Endothelial cell of hepatic sinusoid (primary cell): ENCODE measurements around the gene ETNK2.
"Not testable (repeated sequence)": the region's sequence is repeated elsewhere in the genome, so short reads cannot be mapped to it uniquely, and the experiment has no call there.

ENCODE experiments used
- in situ Hi-C: cut with HindIII; loops from 2 replicates; pipeline ENCODE4 v1.10.0; 2017; ENCODE audit warnings: low sequenced_read_pairs

Gene ETNK2

GRCh38 chr1:204105131-204105515, 46.7 kb downstream of the ETNK2 start:
- in situ Hi-C loops = no loop called here

DNA sequence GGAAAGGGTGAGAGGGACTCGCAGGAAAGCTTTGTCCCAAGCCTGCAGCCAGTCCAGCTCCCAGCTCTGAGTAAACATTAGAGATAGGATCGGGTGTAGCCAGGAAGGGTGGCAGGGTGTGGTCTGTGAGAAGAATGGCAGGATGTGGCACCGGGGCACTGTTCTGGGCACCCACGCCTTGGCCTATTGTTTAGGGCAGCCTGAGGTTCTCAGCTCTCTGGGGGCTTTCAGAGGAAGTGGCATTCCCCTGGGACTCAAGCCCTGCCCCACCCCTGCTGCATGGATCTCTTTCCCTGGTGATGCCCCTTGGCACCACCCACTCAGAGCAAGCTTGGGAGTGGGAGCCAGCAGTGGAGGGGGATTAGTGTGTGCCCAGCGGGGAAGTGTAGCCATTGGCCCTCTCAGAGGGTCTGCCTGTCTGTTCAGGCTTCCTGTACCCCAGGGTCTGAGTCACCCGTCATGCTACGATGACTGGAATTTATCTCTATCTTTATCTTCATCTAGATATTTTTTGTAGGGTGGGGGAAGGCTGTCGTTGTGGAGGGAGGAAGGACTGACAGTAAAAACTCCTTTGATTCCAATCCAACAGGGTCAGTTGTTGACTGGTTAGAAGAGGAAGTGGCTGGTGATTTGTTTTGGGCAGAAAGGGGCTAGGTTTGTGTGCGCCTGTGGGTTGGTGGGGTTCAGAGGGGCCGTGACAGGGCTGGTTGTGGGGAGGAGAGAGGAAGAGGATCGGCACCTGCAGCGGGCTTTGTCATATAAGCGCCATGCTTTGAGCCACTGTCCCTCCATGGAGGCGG, 47.3 kb downstream of the ETNK2 start:
- in situ Hi-C loops = loop anchor here (5.0 kb wide), 1 partner anchor 82 kb away; no protein-coding TSS in a partner anchor

GRCh38 chr1:204103431-204103741, 48.5 kb downstream of the ETNK2 start:
- in situ Hi-C loops = loop anchor here (5.0 kb wide), 1 partner anchor 81 kb away; no protein-coding TSS in a partner anchor

DNA sequence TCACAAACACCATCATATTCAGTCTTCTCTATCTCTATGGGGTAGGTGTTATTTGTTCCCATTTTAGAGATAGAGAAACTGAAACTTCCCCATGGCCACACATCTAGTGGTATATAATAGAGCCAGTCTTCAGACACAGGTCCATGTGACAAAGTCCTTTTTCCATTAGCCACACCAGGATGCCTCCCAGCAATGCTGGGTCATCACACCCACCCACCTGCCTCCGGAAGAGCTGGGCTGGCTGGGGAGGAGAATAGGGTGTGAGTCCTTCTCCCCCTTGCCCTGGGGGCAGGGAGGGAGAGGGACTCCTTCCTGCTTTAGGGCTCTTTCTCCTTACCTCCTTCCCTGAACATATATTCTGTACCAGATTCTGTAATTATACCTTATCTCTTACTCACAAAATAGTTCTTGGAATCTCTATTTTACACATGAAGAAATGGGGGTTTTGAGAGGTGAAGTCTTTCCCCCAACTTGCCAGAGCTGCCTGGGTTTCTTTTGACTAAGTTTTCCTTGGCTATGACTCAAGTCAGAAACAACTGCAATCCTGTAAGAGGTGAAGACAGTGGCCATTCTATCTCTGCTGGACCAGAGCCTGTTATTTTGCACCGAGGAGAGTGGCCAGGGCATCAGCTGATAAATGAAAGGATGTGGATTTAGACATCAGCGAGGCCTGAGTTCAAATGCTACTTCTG, 49.0 kb downstream of the ETNK2 start:
- in situ Hi-C loops = loop anchor here (5.0 kb wide), 1 partner anchor 81 kb away; no protein-coding TSS in a partner anchor

DNA sequence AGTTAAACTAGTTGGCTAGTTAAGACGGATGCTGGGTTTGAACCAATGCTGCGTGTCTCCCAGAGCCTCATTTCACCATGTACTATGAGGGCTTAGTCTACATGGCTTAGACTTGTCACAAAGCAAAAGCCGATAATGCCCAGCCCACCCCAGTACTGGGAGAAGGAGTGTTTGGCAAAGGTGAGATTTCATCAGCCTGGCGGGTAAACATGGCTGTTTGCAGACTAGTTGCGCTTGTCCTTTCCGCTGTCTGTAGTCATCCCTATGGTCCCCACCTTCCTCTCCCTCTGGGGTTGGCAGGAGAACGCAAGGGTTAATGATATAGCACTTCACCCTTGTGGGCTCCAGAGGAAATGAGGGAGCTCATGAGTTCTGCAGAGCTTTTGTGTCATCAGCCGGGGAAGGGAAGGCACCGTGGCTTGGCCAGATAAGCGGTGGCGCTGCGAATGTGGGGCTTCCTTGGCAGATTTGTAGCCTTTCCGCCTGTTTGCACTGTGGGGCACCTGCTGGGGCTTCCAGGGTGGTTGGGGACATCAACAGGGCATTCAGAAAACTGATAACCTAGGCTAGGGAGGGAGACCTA, 49.7 kb downstream of the ETNK2 start:
- in situ Hi-C loops = loop anchor here (5.0 kb wide), 1 partner anchor 80 kb away; no protein-coding TSS in a partner anchor

DNA sequence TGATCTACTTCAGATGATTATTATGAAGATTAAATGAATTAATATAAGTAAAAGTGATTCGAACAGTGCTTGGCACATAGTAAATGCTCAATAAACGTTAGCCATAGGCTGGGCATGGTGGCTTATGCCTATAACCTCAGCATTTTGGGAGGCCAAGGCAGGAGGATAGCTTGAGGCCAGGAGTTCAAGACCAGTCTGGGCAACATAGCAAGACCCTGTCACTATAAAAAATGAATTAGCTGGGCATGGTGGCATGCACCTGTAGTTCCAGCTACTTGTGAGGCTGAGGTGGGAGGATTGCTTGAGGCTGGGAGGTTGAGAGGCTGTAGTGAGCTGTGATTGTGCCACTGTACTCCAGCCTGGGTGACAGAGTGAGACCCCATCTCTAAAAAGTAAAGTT, 52.1 kb downstream of the ETNK2 start:
- in situ Hi-C loops = loop anchor here (5.0 kb wide), 1 partner anchor 77 kb away; no protein-coding TSS in a partner anchor

- in situ Hi-C loops = no loop called here
Observed at GRCh38 chr1:204098683-204099082, 53.2 kb downstream of the ETNK2 start.

- in situ Hi-C loops = no loop called here
Observed at GRCh38 chr1:204096931-204097330, 54.9 kb downstream of the ETNK2 start.

DNA sequence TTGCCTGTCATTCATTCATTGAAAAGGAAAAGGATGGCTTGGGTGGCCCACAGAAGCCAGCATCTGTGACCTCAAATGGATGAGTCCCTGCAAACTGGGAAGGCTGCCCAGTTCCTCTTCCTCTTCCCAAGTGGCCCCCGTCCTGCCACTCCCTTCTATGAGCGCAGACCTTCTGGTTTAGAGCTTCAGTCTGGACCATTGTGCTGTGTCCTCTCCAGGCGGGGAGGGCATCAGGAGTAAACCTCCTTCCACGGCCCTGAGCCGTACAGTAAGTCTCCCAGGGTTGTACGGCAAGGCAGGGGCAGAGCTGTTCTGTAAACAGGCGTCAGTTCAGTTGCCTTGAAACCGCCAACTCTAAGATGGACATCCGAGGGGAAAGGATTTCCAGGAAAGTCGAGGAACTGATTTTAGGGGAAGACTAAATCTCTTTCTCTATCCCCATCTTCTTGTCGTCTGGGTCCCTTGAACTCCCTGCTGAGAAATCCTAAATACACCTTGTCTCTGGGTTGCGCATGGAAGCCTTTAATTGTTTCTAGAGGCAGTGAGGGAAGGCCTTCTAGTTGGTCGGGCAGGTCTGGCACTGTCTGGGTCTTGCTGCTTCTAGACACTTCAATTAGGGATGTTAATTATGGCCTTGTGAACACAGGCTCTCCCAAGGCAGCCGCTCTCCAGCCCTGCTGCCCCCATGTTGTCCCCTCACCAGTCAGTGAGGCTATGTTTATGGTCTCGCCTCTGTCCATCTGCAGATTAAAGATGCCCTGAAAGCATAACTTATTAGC, 56.8 kb downstream of the ETNK2 start:
- in situ Hi-C loops = no loop called here

GRCh38 chr1:204094313-204094729, 57.5 kb downstream of the ETNK2 start:
- in situ Hi-C loops = no loop called here

GRCh38 chr1:204093781-204094180, 58.1 kb downstream of the ETNK2 start:
- in situ Hi-C loops = no loop called here

GRCh38 chr1:204093421-204093717, 58.5 kb downstream of the ETNK2 start:
- in situ Hi-C loops = no loop called here

DNA sequence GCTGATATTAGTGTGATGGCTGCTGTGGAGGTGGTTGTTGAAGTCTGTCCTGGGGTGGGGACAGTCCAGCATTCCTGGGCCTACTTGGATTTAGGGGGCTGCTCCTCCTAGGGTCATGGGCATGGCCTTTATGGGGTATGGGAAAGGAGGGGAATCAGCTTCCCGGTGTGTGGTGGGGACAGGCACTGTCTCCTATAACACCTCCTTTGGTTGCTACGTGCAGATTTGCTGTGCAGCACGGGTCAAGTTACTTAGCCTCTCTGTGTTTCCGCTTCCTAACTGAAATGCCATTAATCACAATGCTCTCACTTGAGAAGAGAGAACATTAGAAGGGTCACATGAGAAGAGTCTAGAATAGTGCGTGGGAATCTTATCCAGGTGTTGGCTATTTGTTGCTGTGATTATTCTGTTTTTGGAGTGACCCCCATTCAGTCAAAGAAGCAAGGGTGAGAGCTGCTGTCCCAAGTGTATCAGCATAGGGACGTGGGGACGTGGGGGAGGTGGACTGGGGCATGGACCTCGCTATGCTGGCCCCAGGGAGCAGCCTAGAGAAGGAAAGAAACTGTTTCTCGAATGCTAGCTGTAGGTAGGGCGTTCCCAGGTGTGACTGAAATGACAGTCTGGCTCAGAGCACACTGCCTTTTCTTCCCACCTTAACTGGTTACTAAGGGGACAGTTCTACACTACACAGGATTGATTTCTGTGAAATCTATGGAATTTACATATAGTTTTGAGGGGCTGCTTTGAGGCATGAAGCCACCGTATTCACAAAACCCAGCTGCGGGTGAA, 59.0 kb downstream of the ETNK2 start:
- in situ Hi-C loops = no loop called here

GRCh38 chr1:204091787-204092312, 60.0 kb downstream of the ETNK2 start:
- in situ Hi-C loops = no loop called here

GRCh38 chr1:204091066-204091465, 60.8 kb downstream of the ETNK2 start:
- in situ Hi-C loops = no loop called here

- in situ Hi-C loops = not testable (repeated sequence)
Observed at GRCh38 chr1:204090132-204090531, 61.7 kb downstream of the ETNK2 start.

GRCh38 chr1:204089044-204089751, 62.6 kb downstream of the ETNK2 start:
- in situ Hi-C loops = no loop called here

- in situ Hi-C loops = no loop called here
Observed at GRCh38 chr1:204088596-204088995, 63.2 kb downstream of the ETNK2 start.

DNA sequence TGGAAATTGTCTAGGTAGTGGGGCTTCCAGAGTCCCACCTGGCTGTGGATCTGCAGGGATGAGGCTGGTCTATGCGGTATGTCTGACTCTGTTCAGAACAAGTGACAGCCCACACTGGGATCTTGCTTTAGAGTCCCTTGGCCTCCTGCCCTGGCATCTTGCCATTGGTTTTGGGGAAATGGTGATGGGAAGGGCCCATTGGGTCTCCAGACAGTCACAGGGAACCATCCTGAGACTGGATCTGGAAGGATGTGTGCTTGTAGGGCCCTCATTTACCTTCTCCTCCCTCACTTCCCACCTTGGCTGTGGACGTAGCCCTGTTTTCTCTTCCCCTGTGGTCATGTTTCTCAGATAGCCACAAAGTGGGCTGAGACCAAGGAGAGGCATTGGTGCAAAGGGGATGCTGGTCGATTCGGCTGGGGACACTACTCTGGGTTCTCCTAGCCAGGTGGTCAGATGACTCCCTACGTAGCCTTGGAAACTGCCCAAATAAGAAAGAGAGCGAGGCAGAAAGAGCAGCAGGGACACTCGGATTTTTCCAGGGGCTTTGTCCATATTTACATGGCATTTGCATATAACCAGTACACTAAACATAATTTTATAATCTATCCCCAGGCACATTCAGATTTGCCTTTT, 63.8 kb downstream of the ETNK2 start:
- in situ Hi-C loops = no loop called here
